GM21360 (cell line): ENCODE results near the gene SRRM4.

ENCODE experiments used
- ATAC-seq: cut with Tn5 transposase; IDR thresholded peaks from one replicate; pipeline ENCODE4 v1.9.1; 2021; ENCODE audit warnings: mild to moderate bottlenecking, moderate library complexity; ENCODE audit not compliant: unreplicated experiment

The SRRM4 gene

GRCh38 chr12:119183942-119184695 lies 202.8 kb downstream of the SRRM4 start:
- ATAC-seq, result no peak

- ATAC-seq, result no peak
These were observed 213.9 kb downstream of the SRRM4 start for GRCh38 chr12:119195256-119195655.

- no peak for ATAC-seq
These were observed 217.1 kb downstream of the SRRM4 start for GRCh38 chr12:119198440-119198839.

GRCh38 chr12:119200601-119201000 lies 219.3 kb downstream of the SRRM4 start:
- ATAC-seq, result no peak

GRCh38 chr12:119201789-119202543 lies 220.6 kb downstream of the SRRM4 start:
- ATAC-seq, result no peak

- ATAC-seq, result no peak
These were observed 221.2 kb downstream of the SRRM4 start for GRCh38 chr12:119202544-119202943.

GRCh38 chr12:119204131-119204530 lies 222.8 kb downstream of the SRRM4 start:
- no peak for ATAC-seq

- no peak for ATAC-seq
These were observed 223.4 kb downstream of the SRRM4 start for GRCh38 chr12:119204671-119205285.

- no peak for ATAC-seq
These were observed 225.2 kb downstream of the SRRM4 start for GRCh38 chr12:119206348-119207062.

GRCh38 chr12:119207063-119207560 lies 225.8 kb downstream of the SRRM4 start:
- no peak for ATAC-seq

- no peak for ATAC-seq
These were observed 227.3 kb downstream of the SRRM4 start for GRCh38 chr12:119208626-119209061.

- no peak for ATAC-seq
These were observed 230.5 kb downstream of the SRRM4 start for GRCh38 chr12:119211884-119212283.
